Umbilical cord (tissue), 2 donors: ENCODE results near the gene CDH23. TPM values are rescaled to one million over a fixed set of nuclear protein-coding genes. Genes with fewer than 3 reads are reported as not detected.

ENCODE experiments used
- DNase-seq: peaks from one replicate; pipeline ENCODE4 v3.0.0-alpha.2; 2015; ENCODE audit warnings: low spot score
- total RNA-seq: library from RNA; depleted of rRNA; stranded (reverse); fragments of >200 nt; gene quantifications from one replicate; pipeline ENCODE4 v1.2.3, GENCODE V29; 2014; ENCODE audit warnings: low replicate concordance; ENCODE audit not compliant: insufficient read depth

CDH23 gene
- total RNA-seq, 1 donor from 2014 or later = 7.0 TPM

- DNase-seq = peak; percentile 28
These were observed 164.4 kb downstream of the CDH23 start for GRCh38 chr10:71561003-71561574.

- no peak for DNase-seq
These were observed 165.5 kb downstream of the CDH23 start for GRCh38 chr10:71562181-71562580.

- DNase-seq = no peak
These were observed 166.2 kb downstream of the CDH23 start for GRCh38 chr10:71562904-71563303.

- DNase-seq = peak; percentile 31
These were observed 167.6 kb downstream of the CDH23 start for GRCh38 chr10:71564194-71564820.

GRCh38 chr10:71565284-71566000 lies 168.7 kb downstream of the CDH23 start:
- DNase-seq = no peak

- no peak for DNase-seq
These were observed 170.3 kb downstream of the CDH23 start for GRCh38 chr10:71567006-71567405.

- no peak for DNase-seq
These were observed 172.3 kb downstream of the CDH23 start for GRCh38 chr10:71568896-71569492.

GRCh38 chr10:71569775-71570588 lies 173.3 kb downstream of the CDH23 start:
- DNase-seq = peak; percentile 63

- DNase-seq = no peak
These were observed 174.9 kb downstream of the CDH23 start for GRCh38 chr10:71571460-71572175.

GRCh38 chr10:71572962-71573361 lies 176.2 kb downstream of the CDH23 start:
- DNase-seq = no peak

GRCh38 chr10:71573562-71574518 lies 177.1 kb downstream of the CDH23 start:
- DNase-seq = no peak

- no peak for DNase-seq
These were observed 178.7 kb downstream of the CDH23 start for GRCh38 chr10:71575451-71575850.

- DNase-seq = no peak
These were observed 179.4 kb downstream of the CDH23 start for GRCh38 chr10:71575934-71576801.

- DNase-seq = no peak
These were observed 180.1 kb downstream of the CDH23 start for GRCh38 chr10:71576842-71577241.

- no peak for DNase-seq
These were observed 180.6 kb downstream of the CDH23 start for GRCh38 chr10:71577345-71577744.

- no peak for DNase-seq
These were observed 181.3 kb downstream of the CDH23 start for GRCh38 chr10:71578069-71578468.

GRCh38 chr10:71579668-71580067 lies 182.9 kb downstream of the CDH23 start:
- no peak for DNase-seq

GRCh38 chr10:71580415-71580814 lies 183.7 kb downstream of the CDH23 start:
- DNase-seq = no peak

- no peak for DNase-seq
These were observed 184.2 kb downstream of the CDH23 start for GRCh38 chr10:71580926-71581325.
